COLO668 (cell line): ENCODE measurements around the gene SLC5A5.

Experiments used
- DNase-seq: peaks from one replicate; lab custom pipeline; 2025; ENCODE audit not compliant: unreplicated experiment; lab: John Stamatoyannopoulos, UW

The SLC5A5 gene

GRCh38 chr19:17919122-17919521 is 47.4 kb downstream of the SLC5A5 start:
- DNase-seq, result peak; percentile 8

DNA sequence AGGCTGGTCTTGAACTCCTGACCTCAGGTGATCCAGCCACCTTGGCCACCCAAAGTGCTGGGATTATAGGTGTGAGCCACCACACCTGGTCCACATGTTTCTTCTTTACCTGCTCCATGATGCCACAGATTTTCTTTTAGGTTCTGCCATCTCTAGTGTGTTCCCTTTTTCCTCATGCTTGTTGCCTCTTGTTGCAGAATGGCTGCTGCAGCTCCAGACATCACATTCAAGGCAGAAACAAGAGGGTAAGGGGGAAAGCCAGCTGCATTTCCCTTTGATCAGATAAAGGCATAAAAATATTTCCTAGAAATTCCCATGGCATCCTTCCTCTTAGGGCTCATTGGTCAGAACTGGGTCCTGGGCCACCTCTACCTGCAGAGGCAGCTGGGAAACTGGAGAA is 48.8 kb downstream of the SLC5A5 start:
- no peak for DNase-seq

DNA sequence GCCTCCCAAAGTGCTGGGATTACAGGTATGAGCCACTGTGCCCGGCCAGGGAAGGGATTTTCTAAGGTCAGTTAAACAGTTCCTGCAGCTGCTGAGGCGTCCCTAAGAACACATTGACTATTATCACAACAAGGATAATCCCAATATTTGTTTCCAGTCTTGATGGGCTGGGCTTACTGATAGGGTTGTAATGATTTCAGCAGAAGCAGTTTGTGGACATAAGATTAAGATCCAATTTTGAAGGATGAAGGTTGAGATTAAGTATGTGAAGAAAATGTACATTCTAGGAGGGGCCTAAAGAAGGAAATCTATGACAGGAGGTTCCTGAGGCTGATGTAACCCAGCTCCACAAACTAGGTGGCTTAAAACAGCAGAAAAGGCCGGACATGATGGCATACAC is 50.4 kb downstream of the SLC5A5 start:
- DNase-seq, result no peak

- DNase-seq, result no peak
Observed at GRCh38 chr19:17926044-17926443, 54.3 kb downstream of the SLC5A5 start.

GRCh38 chr19:17929056-17929455 is 57.3 kb downstream of the SLC5A5 start:
- no peak for DNase-seq

DNA sequence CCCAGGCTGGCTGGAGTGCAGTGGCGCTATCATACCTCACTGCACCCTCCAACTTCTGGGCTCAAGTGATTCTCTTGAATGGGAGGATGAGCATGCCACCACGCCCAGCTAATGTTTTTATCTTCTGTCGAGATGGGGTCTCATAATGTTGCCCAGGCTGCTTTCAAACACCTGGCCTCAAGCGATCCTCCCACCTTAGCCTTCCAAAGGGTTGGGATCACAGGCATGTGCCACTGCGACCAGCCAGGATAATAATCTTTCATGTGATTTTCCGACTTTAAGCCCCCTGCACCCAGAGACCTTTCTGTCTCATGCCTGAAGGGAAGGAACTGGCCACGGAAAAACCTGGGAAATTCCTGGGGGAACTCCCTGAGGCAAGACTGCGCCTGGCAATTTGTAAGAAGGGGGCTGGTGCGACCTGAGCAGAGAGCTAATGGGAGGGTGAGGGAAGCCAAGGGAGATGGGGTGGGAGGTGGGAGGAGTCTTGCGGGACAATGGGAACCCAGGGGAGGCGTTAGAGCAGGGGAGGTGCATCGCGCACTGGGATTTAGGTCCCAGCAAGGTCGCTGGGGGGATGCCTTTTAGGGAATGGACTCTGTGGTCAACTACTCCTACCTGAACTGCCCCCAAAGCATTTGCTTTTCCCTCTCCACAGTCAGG is 59.9 kb downstream of the SLC5A5 start:
- DNase-seq, result no peak

GRCh38 chr19:17932485-17933338 is 61.0 kb downstream of the SLC5A5 start, which contains the start of gene CCDC124:
Gene CCDC124, plus strand, starts transcription at chr19:17933015. Its CDS starts 3,406 bp downstream, at chr19:17936421.
- DNase-seq, result peak; percentile 93

DNA sequence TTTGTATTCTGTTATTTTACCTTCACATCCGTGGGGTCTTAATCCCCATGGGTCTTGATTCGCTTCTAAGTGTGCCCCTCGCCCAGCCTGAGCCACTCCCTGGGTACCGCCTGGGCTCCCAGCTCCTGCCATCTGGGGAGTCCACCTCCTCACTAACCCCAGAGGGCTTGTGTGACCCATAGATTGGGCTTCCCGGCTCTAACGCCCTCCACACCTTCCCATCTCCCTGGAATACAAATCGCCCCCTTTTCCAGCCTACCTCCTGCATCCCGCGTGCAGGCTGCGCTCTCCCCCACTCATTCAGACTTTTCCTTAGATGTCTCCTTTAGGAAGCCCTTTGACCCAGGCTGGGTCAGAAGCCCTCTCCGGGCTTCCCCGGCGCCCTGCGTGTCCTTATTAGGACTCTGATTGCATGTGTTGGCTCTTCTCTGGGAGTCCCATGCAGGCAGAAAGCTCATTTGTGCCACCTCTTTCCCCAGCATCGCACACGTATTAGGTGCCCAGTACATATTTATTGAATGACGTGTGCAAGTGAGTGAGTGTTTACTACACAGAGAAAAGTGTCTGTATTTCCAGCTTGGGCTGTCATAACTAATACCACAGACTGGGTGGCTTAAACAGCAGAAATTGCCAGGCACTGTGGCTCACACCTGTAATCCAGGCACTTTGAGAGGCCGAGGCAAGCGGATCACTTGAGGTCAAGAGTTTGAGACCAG is 61.8 kb downstream of the SLC5A5 start:
- DNase-seq, result no peak

GRCh38 chr19:17936379-17936778 is 64.6 kb downstream of the SLC5A5 start:
- DNase-seq, result no peak

GRCh38 chr19:17937371-17937900 is 65.7 kb downstream of the SLC5A5 start:
- DNase-seq, result no peak

GRCh38 chr19:17938092-17938845 is 66.5 kb downstream of the SLC5A5 start:
- peak; percentile 66 for DNase-seq

DNA sequence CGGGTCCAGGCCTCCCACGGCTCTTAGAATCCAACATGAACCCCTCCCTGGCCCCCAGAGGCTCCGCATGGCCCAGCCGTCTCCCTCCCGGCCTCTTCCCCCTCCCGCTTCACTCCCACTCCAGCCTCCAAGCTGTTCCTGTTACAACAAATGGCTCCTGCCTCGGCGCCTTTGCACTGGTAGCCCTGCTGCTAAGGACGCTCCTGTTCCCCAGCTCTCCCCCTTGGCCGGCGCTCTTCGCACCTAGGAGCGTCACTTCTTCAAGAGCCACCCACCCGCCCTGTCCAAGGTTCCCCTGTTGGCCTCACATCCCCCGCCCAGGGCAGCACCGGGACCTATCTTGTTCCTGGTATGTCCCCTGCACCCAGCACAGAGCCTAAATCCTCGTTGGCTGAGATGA is 70.4 kb downstream of the SLC5A5 start:
- DNase-seq, result no peak

DNA sequence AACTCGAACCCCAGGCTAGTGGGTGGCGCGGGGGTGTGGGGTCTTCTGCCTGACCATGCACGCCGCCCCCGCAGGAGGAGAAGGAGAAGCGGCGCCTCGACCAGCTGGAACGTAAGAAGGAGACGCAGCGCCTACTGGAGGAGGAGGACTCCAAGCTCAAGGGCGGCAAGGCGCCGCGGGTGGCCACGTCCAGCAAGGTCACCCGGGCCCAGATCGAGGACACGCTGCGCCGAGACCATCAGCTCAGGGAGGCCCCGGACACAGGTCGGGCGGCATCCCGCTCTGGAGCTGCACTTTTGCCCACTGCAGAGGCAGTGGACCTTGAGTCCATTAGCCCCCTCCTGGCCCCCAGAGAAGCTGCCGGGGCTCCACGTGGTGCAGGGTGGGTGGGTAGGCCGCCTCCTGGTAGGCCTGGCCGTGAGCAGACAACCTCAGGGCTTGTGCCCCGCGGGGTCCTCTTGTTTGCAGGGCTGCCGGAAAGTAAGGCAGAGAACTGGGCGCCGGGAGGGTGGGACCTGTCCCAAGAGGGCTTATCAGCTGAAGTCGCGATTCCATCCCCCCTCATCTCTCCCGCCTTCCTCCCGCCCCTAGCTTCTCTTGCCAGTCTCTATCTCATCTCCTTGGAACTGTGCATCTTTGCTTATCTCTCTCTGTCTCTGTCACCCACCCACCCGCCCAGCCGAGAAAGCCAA is 71.0 kb downstream of the SLC5A5 start:
- no peak for DNase-seq

DNA sequence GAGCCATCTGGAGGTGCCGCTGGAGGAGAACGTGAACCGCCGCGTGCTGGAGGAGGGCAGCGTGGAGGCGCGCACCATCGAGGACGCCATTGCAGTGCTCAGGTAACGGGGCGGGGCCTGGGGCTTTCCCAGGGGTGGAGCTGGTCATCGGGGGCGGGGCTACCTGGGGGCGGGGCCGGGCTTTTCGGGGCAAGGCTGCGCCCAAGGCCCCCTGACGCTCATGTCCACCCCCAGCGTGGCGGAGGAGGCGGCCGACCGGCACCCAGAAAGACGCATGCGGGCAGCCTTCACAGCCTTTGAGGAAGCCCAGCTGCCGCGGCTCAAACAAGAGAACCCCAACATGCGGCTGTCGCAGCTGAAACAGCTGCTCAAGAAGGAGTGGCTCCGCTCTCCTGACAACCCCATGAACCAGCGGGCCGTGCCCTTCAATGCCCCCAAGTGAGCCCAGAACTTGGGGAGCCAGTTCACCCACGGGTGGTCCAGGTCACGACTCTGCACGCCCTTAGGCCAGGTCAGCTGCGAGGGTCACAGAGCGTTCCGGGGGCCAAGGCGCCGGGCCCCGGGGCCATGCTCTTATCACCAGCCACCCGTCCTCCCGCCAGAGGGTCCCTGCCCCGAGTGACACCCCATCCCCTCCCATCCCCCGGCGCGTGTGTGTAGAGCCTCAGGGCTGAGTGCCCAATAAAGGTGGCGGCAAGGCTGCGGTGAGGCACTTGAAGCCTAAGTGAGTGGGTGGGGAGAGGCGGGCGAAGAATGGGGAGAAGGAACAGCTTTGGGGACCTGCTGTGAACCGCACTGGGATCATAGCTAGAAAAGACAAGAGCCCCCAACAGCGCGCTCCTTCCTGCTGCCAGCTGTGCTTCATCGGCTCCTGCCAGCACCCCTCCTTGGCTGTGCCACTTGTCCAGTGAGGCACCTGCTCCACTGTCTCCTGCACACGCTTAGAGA is 71.8 kb downstream of the SLC5A5 start:
- DNase-seq, result no peak

- DNase-seq, result no peak
Observed at GRCh38 chr19:17944301-17944700, 72.6 kb downstream of the SLC5A5 start.
